Occipital lobe (tissue), 2 donors: ENCODE data around the gene TMEM184B. TPM values are rescaled to one million over a fixed set of nuclear protein-coding genes. Genes with fewer than 3 reads are reported as not detected.

Experiments
- DNase-seq: peaks from one replicate; lab custom pipeline; 2025; lab: John Stamatoyannopoulos, UW
- total RNA-seq: library from RNA; depleted of rRNA; stranded (reverse); fragments of >200 nt; gene quantifications from one replicate; pipeline ENCODE4 v1.2.3, GENCODE V29; 2014

TMEM184B gene
- total RNA-seq, 1 donor from 2014 or later = 10.9 TPM

GRCh38 chr22:38207898-38208432, 64.8 kb downstream of the TMEM184B start:
- no peak for DNase-seq

- no peak for DNase-seq
Observed at GRCh38 chr22:38205261-38206128, 67.3 kb downstream of the TMEM184B start.

- DNase-seq = no peak
Observed at GRCh38 chr22:38204784-38205183, 68.0 kb downstream of the TMEM184B start.

GRCh38 chr22:38203855-38204514, 68.8 kb downstream of the TMEM184B start:
- DNase-seq = no peak

- DNase-seq = no peak
Observed at GRCh38 chr22:38203090-38203810, 69.6 kb downstream of the TMEM184B start.

- peak; percentile 60 for DNase-seq
Observed at GRCh38 chr22:38202437-38203089, 70.2 kb downstream of the TMEM184B start.

- DNase-seq = peak; percentile 78
Observed at GRCh38 chr22:38201711-38202436, 70.9 kb downstream of the TMEM184B start, which contains the start of gene MAFF. Gene MAFF, plus strand, starts transcription at chr22:38201994. Its CDS starts 11,860 bp downstream, at chr22:38213854.

GRCh38 chr22:38201371-38201710, 71.5 kb downstream of the TMEM184B start:
- DNase-seq = no peak

- no peak for DNase-seq
Observed at GRCh38 chr22:38199826-38200559, 72.8 kb downstream of the TMEM184B start.

- no peak for DNase-seq
Observed at GRCh38 chr22:38196791-38197419, 75.9 kb downstream of the TMEM184B start.

- DNase-seq = no peak
Observed at GRCh38 chr22:38193580-38193979, 79.2 kb downstream of the TMEM184B start.

GRCh38 chr22:38192475-38192863, 80.3 kb downstream of the TMEM184B start:
- DNase-seq = no peak

- DNase-seq = no peak
Observed at GRCh38 chr22:38191731-38192474, 80.9 kb downstream of the TMEM184B start.

GRCh38 chr22:38191055-38191454, 81.8 kb downstream of the TMEM184B start:
- no peak for DNase-seq

GRCh38 chr22:38190581-38190980, 82.2 kb downstream of the TMEM184B start:
- DNase-seq = no peak

- no peak for DNase-seq
Observed at GRCh38 chr22:38189104-38189503, 83.7 kb downstream of the TMEM184B start.

- no peak for DNase-seq
Observed at GRCh38 chr22:38187413-38188212, 85.2 kb downstream of the TMEM184B start.

- DNase-seq = no peak
Observed at GRCh38 chr22:38186429-38186828, 86.4 kb downstream of the TMEM184B start.
